HFFc6 (cell line): ENCODE measurements around the gene ZNF346. TPM values are rescaled to one million over a fixed set of nuclear protein-coding genes. Genes with fewer than 3 reads are reported as not detected.
"Not testable (repeated sequence)": the region's sequence is repeated elsewhere in the genome, so short reads cannot be mapped to it uniquely, and the experiment has no call there.

ENCODE experiments used
- DNase-seq: peaks from one replicate; pipeline ENCODE4 v3.0.0-alpha.2; 2018
- H3K27ac Mint-ChIP-seq: 2 replicates; pipeline ENCODE4 v1.8.0; 2020; ENCODE audit warnings: mild to moderate bottlenecking, mixed read lengths
- H3K27me3 Mint-ChIP-seq: 2 replicates; pipeline ENCODE4 v1.8.0; 2021; ENCODE audit warnings: mild to moderate bottlenecking, moderate library complexity, mixed read lengths; ENCODE audit not compliant: insufficient read depth
- H3K36me3 Mint-ChIP-seq: 2 replicates; pipeline ENCODE4 v1.8.0; 2021; ENCODE audit warnings: low read depth, mixed read lengths
- H3K4me1 Mint-ChIP-seq: 2 replicates; pipeline ENCODE4 v1.8.0; 2020; ENCODE audit warnings: low read depth, mixed read lengths
- H3K4me3 Mint-ChIP-seq: 2 replicates; pipeline ENCODE4 v1.8.0; 2020; ENCODE audit warnings: mild to moderate bottlenecking, moderate library complexity, mixed read lengths
- H3K9me3 Mint-ChIP-seq: 2 replicates; pipeline ENCODE4 v1.8.0; 2020; ENCODE audit warnings: mild to moderate bottlenecking, mixed read lengths
- CTCF ChIP-seq: fragments of 200-600 bp; sonication (generic); IDR thresholded peaks from 2 replicates; pipeline ENCODE4 v1.5.0; 2021; ENCODE audit warnings: antibody characterized with exemption, mild to moderate bottlenecking
- total RNA-seq, 6 experiments: library from RNA; stranded (reverse); fragmentation: NEBNext Ultra II Directional; extraction: Animal tissue kit (Norgen Biotek cat#: 25700); gene quantifications; 2 replicates in 1 of 6; 3 replicates in 5 of 6; pipeline ENCODE4 v1.2.3, GENCODE V29; 2021

The ZNF346 gene
- total RNA-seq, 6 experiments from 2014 or later = 11.2 to 15.1 (median 12.0) TPM

DNA sequence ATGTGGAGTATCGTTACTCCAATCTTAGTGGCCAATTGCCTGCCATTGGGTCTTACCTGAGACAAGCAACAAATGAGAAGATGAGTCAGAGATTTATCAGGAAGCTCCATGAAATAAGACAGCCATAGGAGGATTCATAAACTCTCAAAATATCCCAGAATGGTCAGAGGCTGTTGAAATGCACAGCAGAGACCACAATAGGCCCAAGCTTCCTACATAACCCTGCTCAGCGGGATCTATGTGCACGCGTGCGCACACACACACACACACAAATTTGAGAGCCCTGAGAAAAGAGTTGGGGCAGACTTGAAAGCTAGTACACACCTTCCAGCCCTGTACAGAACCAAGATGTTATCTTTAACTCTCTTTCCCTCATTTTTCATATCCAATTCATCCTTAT, 25.7 kb upstream of the ZNF346 start:
- no peak for DNase-seq
- no peak for TF ChIP-seq CTCF
- Mint-ChIP-seq H3K4me3 (peak overlapping the region; percentile 44), H3K27ac (peak overlapping the region; percentile 74), H3K27me3 (peaks cover 2% of the 10 kb centered on the region; the same call in 1 of the 2 replicates), H3K4me1 (peaks cover 43% of the 10 kb centered on the region), H3K9me3 (no peaks in the 10 kb centered on the region), H3K36me3 (peaks cover 4% of the 10 kb centered on the region; the same call in 1 of the 2 replicates)

- Mint-ChIP-seq H3K27ac (no peak overlapping the region), H3K4me3 (no peak overlapping the region), H3K4me1 (peaks cover 50% of the 10 kb centered on the region), H3K36me3 (peaks cover 4% of the 10 kb centered on the region; the same call in 1 of the 2 replicates), H3K27me3 (peaks cover 2% of the 10 kb centered on the region; the same call in 1 of the 2 replicates), H3K9me3 (no peaks in the 10 kb centered on the region)
- DNase-seq = no peak
- TF ChIP-seq CTCF = no peak
Observed at GRCh38 chr5:176998828-176999227, 23.7 kb upstream of the ZNF346 start.

DNA sequence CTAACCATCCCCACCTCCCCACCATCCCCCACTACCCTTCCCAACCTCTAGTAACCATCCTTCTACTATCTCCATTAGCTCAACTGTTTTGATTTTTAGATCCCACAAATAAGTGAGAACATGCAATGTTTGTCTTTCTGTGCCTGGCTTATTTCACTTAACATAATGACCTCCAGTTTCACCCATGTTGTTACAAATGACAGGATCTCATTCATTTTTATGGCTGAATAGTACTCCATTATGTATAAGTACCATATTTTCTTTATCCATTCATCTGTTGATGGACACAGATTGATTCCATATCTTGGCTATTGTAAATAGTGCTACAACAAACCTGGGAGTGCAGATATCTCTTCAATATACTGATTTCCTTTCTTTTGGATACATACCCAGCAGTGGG, 23.0 kb upstream of the ZNF346 start:
- H3K4me1 Mint-ChIP-seq = peaks cover 50% of the 10 kb centered on the region
- not testable (repeated sequence) for H3K9me3 Mint-ChIP-seq, H3K27me3 Mint-ChIP-seq, H3K36me3 Mint-ChIP-seq, H3K27ac Mint-ChIP-seq, DNase-seq, H3K4me3 Mint-ChIP-seq

GRCh38 chr5:177003649-177004048, 18.8 kb upstream of the ZNF346 start:
- H3K4me1 Mint-ChIP-seq = peaks cover 32% of the 10 kb centered on the region
- DNase-seq = no peak
- no peaks in the 10 kb centered on the region; the same call in 1 of the 2 replicates for H3K27me3 Mint-ChIP-seq
- no peak overlapping the region for H3K4me3 Mint-ChIP-seq
- H3K36me3 Mint-ChIP-seq = peaks cover 10% of the 10 kb centered on the region; the same call in 1 of the 2 replicates
- TF ChIP-seq CTCF = no peak
- no peak overlapping the region for H3K27ac Mint-ChIP-seq
- no peaks in the 10 kb centered on the region for H3K9me3 Mint-ChIP-seq

GRCh38 chr5:177004961-177005360, 17.5 kb upstream of the ZNF346 start:
- no peak for TF ChIP-seq CTCF
- no peaks in the 10 kb centered on the region for H3K9me3 Mint-ChIP-seq
- no peak overlapping the region for H3K27ac Mint-ChIP-seq
- peaks cover 27% of the 10 kb centered on the region for H3K4me1 Mint-ChIP-seq
- DNase-seq = no peak
- H3K27me3 Mint-ChIP-seq = no peaks in the 10 kb centered on the region; the same call in 1 of the 2 replicates
- H3K4me3 Mint-ChIP-seq = peak overlapping the region; percentile 96
- peaks cover 6% of the 10 kb centered on the region; the same call in 1 of the 2 replicates for H3K36me3 Mint-ChIP-seq

DNA sequence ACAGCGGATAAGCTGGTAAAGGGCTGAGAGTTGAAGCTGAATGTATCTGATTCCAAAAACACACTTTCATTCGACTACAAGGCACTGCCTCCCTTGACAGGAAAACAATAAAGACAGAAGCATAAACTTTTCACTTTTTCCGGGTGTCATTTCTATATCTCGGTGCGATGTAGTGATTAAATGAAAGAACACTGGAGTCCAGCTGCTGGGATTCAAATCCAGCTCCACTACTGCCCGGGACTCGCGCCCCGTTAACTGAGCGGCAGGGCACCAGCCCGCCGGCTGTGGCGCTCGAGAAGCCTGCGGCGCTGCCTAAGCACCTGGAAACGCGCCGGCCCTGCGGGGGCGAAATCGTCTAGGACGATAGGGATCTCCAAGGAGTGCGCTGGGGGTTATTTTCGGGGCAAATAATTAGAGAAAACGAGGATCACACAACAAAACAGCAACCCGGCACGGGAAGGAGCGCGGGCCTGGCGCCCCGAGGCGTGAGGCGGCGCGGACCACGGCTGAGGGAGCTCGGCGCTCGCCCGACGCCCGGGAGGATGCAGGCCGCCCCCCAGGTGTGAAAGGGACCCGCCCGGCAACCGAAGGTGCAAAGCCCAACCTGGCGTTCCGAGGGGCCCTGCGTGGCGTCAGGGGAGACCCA, 16.8 kb upstream of the ZNF346 start:
- peak; percentile 42 for DNase-seq
- no peaks in the 10 kb centered on the region for H3K9me3 Mint-ChIP-seq

More for the DNA sequence above, 16.8 kb upstream of the ZNF346 start:
- peak; percentile 56 for TF ChIP-seq CTCF
- H3K36me3 Mint-ChIP-seq = peaks cover 6% of the 10 kb centered on the region; the same call in 1 of the 2 replicates
- H3K4me3 Mint-ChIP-seq = peak overlapping the region; percentile 96
- no peaks in the 10 kb centered on the region; the same call in 1 of the 2 replicates for H3K27me3 Mint-ChIP-seq
- H3K27ac Mint-ChIP-seq = peak overlapping the region; percentile 85
- peaks cover 27% of the 10 kb centered on the region for H3K4me1 Mint-ChIP-seq
